ENCODE measurements around the gene EGFLAM. TPM values are rescaled to one million over a fixed set of nuclear protein-coding genes. Genes with fewer than 3 reads are reported as not detected.

The EGFLAM gene
- total RNA-seq, 5 donors from 2014 or later (not counting 1 experiment from before 2014, with no cell fraction given): not detected

GRCh38 chr5:38494763-38495162 lies 236.4 kb downstream of the EGFLAM start:
- Mint-ChIP-seq H3K4me3 (no peak overlapping the region), H3K27ac (no peak overlapping the region), H3K4me1 (no peaks in the 10 kb centered on the region), H3K9me3 (no peaks in the 10 kb centered on the region), H3K36me3 (no peaks in the 10 kb centered on the region), H3K27me3 (peaks cover 18 to 23% of the 10 kb centered on the region in 2 donors)
- CTCF ChIA-PET: interaction anchor here in 1 of 2 donors (0.6 kb wide), 1 partner anchor 18 kb away, joined by 4 read pairs; no protein-coding TSS in a partner anchor
- Histone ChIP-seq H3K36me3 (ENCODE audit: control insufficient read depth in 2 of 2, extremely low read depth in 1 of 2, insufficient read depth in 1 of 2, low read length in 1 of 2) (no peaks in the 10 kb centered on the region), H3K9me3 (no peaks in the 10 kb centered on the region), H3K4me1 (ENCODE audit: control insufficient read depth in 1 of 2, extremely low read depth in 1 of 2, insufficient read depth in 2 of 2, low read length in 2 of 2) (no peaks in the 10 kb centered on the region), H3K4me3 (ENCODE audit: control insufficient read depth in 1 of 2, extremely low read depth in 1 of 2, low read length in 1 of 2) (no peak overlapping the region), H3K27ac (ENCODE audit: low read length) (no peak overlapping the region), H3K27me3 (replicated peaks in 1 of 2; ENCODE audit: control insufficient read depth in 2 of 2, extremely low read depth in 1 of 2, insufficient read depth in 2 of 2, low read length in 1 of 2) (peaks cover 6 to 9% of the 10 kb centered on the region in 2 experiments)
- ATAC-seq (replicated peaks in 1 of 4) (no peak), DNase-seq (no peak)
- whole genome bisulfite sequencing (ENCODE audit: insufficient coverage): no CpG with 5 or more reads among the region's 7 CpGs
- POLR2A ChIA-PET: no interaction called here

- Mint-ChIP-seq H3K27ac (no peak overlapping the region), H3K4me3 (no peak overlapping the region), H3K4me1 (no peaks in the 10 kb centered on the region), H3K9me3 (no peaks in the 10 kb centered on the region), H3K27me3 (peaks cover 6 to 14% of the 10 kb centered on the region in 2 donors), H3K36me3 (no peaks in the 10 kb centered on the region)
- no peak for ATAC-seq (replicated peaks in 1 of 4)
- Histone ChIP-seq H3K4me3 (ENCODE audit: control insufficient read depth in 1 of 2, extremely low read depth in 1 of 2, low read length in 1 of 2) (no peak overlapping the region), H3K9me3 (no peaks in the 10 kb centered on the region), H3K4me1 (ENCODE audit: control insufficient read depth in 1 of 2, extremely low read depth in 1 of 2, insufficient read depth in 2 of 2, low read length in 2 of 2) (no peaks in the 10 kb centered on the region), H3K27me3 (replicated peaks in 1 of 2; ENCODE audit: control insufficient read depth in 2 of 2, extremely low read depth in 1 of 2, insufficient read depth in 2 of 2, low read length in 1 of 2) (peaks cover 5 to 9% of the 10 kb centered on the region in 2 experiments), H3K36me3 (ENCODE audit: control insufficient read depth in 2 of 2, extremely low read depth in 1 of 2, insufficient read depth in 1 of 2, low read length in 1 of 2) (no peaks in the 10 kb centered on the region), H3K27ac (ENCODE audit: low read length) (no peak overlapping the region)
- WGBS (ENCODE audit: insufficient coverage): 50% methylated on average over 2 of the region's 2 CpGs
- ChIA-PET CTCF (no interaction called here), POLR2A (no interaction called here)
- DNase-seq: no peak
These were observed 239.6 kb downstream of the EGFLAM start for GRCh38 chr5:38497946-38498345.

GRCh38 chr5:38500573-38501260 lies 242.4 kb downstream of the EGFLAM start:
- Mint-ChIP-seq H3K27me3 (peaks cover 2 to 15% of the 10 kb centered on the region in 2 donors), H3K4me1 (no peaks in the 10 kb centered on the region), H3K4me3 (no peak overlapping the region), H3K36me3 (no peaks in the 10 kb centered on the region), H3K9me3 (no peaks in the 10 kb centered on the region), H3K27ac (no peak overlapping the region)
- H3K4me3 ChIP-seq (ENCODE audit: control insufficient read depth in 1 of 2, extremely low read depth in 1 of 2, low read length in 1 of 2): no peak overlapping the region
- H3K27me3 ChIP-seq (replicated peaks in 1 of 2; ENCODE audit: control insufficient read depth in 2 of 2, extremely low read depth in 1 of 2, insufficient read depth in 2 of 2, low read length in 1 of 2): peaks cover 0 to 9% of the 10 kb centered on the region in 2 experiments
- 100% methylated on average over 1 of the region's 4 CpGs for WGBS (ENCODE audit: insufficient coverage)
- H3K36me3 ChIP-seq (ENCODE audit: control insufficient read depth in 2 of 2, extremely low read depth in 1 of 2, insufficient read depth in 1 of 2, low read length in 1 of 2): no peaks in the 10 kb centered on the region
- ChIA-PET POLR2A (no interaction called here), CTCF (no interaction called here)
- no peak overlapping the region for H3K27ac ChIP-seq (ENCODE audit: low read length)
- no peaks in the 10 kb centered on the region for H3K9me3 ChIP-seq
- ATAC-seq (replicated peaks in 1 of 4) (no peak), DNase-seq (no peak)
- no peaks in the 10 kb centered on the region for H3K4me1 ChIP-seq (ENCODE audit: control insufficient read depth in 1 of 2, extremely low read depth in 1 of 2, insufficient read depth in 2 of 2, low read length in 2 of 2)

DNA sequence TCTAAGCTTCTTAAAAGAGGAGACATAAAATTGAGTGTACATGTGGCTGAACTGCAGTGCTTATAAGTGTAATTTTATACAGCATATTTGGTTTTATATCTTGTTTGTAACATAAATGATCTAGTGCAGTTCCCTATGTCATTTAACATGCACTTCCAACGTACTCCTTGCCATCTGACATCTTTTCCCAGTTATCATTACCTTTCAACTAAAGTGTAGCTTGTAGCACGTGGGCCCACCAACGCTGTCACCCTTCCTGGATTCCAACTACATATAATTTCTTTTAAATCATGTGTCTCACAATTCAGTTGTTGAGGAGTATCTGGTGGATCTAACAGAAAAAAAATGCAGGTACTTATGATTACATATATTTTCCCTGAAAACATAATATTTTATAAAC lies 247.9 kb downstream of the EGFLAM start:
- H3K27me3 Mint-ChIP-seq: peaks cover 4 to 24% of the 10 kb centered on the region in 2 donors
- no CpG with 5 or more reads among the region's 3 CpGs for WGBS (ENCODE audit: insufficient coverage)
- H3K9me3 ChIP-seq: no peaks in the 10 kb centered on the region
- CTCF ChIA-PET: no interaction called here
- no peak for DNase-seq
- peaks cover 0 to 2% of the 10 kb centered on the region in 2 experiments for H3K27me3 ChIP-seq (replicated peaks in 1 of 2; ENCODE audit: control insufficient read depth in 2 of 2, extremely low read depth in 1 of 2, insufficient read depth in 2 of 2, low read length in 1 of 2)
- no peak overlapping the region for H3K27ac Mint-ChIP-seq
- no peak overlapping the region for H3K27ac ChIP-seq (ENCODE audit: low read length)
- H3K4me3 ChIP-seq (ENCODE audit: control insufficient read depth in 1 of 2, extremely low read depth in 1 of 2, low read length in 1 of 2): no peak overlapping the region
- ATAC-seq (replicated peaks in 1 of 4): no peak
- POLR2A ChIA-PET: no interaction called here
- H3K36me3 Mint-ChIP-seq: no peaks in the 10 kb centered on the region
- no peaks in the 10 kb centered on the region for H3K4me1 ChIP-seq (ENCODE audit: control insufficient read depth in 1 of 2, extremely low read depth in 1 of 2, insufficient read depth in 2 of 2, low read length in 2 of 2)
- no peaks in the 10 kb centered on the region for H3K36me3 ChIP-seq (ENCODE audit: control insufficient read depth in 2 of 2, extremely low read depth in 1 of 2, insufficient read depth in 1 of 2, low read length in 1 of 2)
- H3K9me3 Mint-ChIP-seq: no peaks in the 10 kb centered on the region
- no peaks in the 10 kb centered on the region for H3K4me1 Mint-ChIP-seq
- H3K4me3 Mint-ChIP-seq: no peak overlapping the region

DNA sequence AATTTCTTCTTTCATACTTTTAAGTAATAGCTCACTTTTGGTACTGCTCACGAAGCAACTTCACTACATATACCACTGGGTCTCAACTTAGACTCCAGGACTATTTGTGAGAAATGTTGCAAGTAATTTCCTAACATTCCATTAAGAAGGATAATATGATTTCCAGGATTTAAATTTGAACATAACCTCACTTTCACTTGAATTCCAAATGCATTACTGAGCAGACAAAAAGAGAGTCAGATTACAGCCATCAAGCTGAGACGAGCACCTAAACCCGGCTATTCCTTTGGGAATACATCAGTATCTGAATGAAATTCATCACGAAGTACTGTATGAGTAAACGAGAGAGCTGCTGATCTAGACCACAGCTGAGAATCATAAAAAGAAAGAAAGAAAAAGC lies 250.8 kb downstream of the EGFLAM start:
- peaks cover 12 to 31% of the 10 kb centered on the region in 2 donors for H3K27me3 Mint-ChIP-seq
- DNase-seq (no peak), ATAC-seq (replicated peaks in 1 of 4) (no peak)
- H3K4me1 ChIP-seq (ENCODE audit: control insufficient read depth in 1 of 2, extremely low read depth in 1 of 2, insufficient read depth in 2 of 2, low read length in 2 of 2): no peaks in the 10 kb centered on the region
- H3K36me3 ChIP-seq (ENCODE audit: control insufficient read depth in 2 of 2, extremely low read depth in 1 of 2, insufficient read depth in 1 of 2, low read length in 1 of 2): no peaks in the 10 kb centered on the region
- POLR2A ChIA-PET: no interaction called here
- no peak overlapping the region for H3K4me3 ChIP-seq (ENCODE audit: control insufficient read depth in 1 of 2, extremely low read depth in 1 of 2, low read length in 1 of 2)
- H3K9me3 ChIP-seq: no peaks in the 10 kb centered on the region
- no peaks in the 10 kb centered on the region for H3K36me3 Mint-ChIP-seq
- H3K27ac Mint-ChIP-seq: no peak overlapping the region
- no peaks in the 10 kb centered on the region for H3K4me1 Mint-ChIP-seq
- peaks cover 0 to 6% of the 10 kb centered on the region in 2 experiments for H3K27me3 ChIP-seq (replicated peaks in 1 of 2; ENCODE audit: control insufficient read depth in 2 of 2, extremely low read depth in 1 of 2, insufficient read depth in 2 of 2, low read length in 1 of 2)
- CTCF ChIA-PET: no interaction called here
- no peak overlapping the region for H3K4me3 Mint-ChIP-seq
- no peak overlapping the region for H3K27ac ChIP-seq (ENCODE audit: low read length)
- no CpG with 5 or more reads among the region's 5 CpGs for WGBS (ENCODE audit: insufficient coverage)
- H3K9me3 Mint-ChIP-seq: no peaks in the 10 kb centered on the region
